KMS-11 (cell line): Measurements from ENCODE around the gene COL23A1.

Experiments used
- H2AFZ ChIP-seq: fragments of 200-600 bp; sonication (generic); 2 replicates; pipeline ENCODE4 v1.6.1; 2016; ENCODE audit warnings: antibody characterized with exemption, mixed run types, low read depth
- H3K27ac ChIP-seq: fragments of 200-600 bp; sonication (generic); 2 replicates; pipeline ENCODE4 v1.6.1; 2016; ENCODE audit warnings: mild to moderate bottlenecking, mixed run types
- H3K27me3 ChIP-seq: fragments of 200-600 bp; sonication (generic); 2 replicates; pipeline ENCODE4 v1.6.1; 2017; ENCODE audit warnings: mild to moderate bottlenecking, low read depth, mixed run types, moderate library complexity; ENCODE audit not compliant: insufficient read depth
- H3K36me3 ChIP-seq: fragments of 200-600 bp; sonication (generic); 2 replicates; pipeline ENCODE4 v1.6.1; 2017; ENCODE audit warnings: mild to moderate bottlenecking, mixed run types; ENCODE audit not compliant: insufficient read depth
- H3K4me1 ChIP-seq: fragments of 200-600 bp; sonication (generic); 2 replicates; pipeline ENCODE4 v1.6.1; 2016; ENCODE audit warnings: mild to moderate bottlenecking, low read depth, mixed run types; ENCODE audit not compliant: poor library complexity, severe bottlenecking
- H3K4me2 ChIP-seq: fragments of 200-600 bp; sonication (generic); 2 replicates; pipeline ENCODE4 v1.7.0; 2016; ENCODE audit warnings: mild to moderate bottlenecking, mixed run types
- H3K4me3 ChIP-seq: fragments of 200-600 bp; sonication (generic); IDR thresholded peaks from 2 replicates; pipeline ENCODE4 v1.6.1; 2017; ENCODE audit warnings: low read depth, low read length, mixed read lengths; ENCODE audit not compliant: insufficient read depth
- H3K79me2 ChIP-seq: fragments of 200-600 bp; sonication (generic); 2 replicates; pipeline ENCODE4 v1.6.1; 2016; ENCODE audit warnings: low read depth, mixed run types; ENCODE audit not compliant: insufficient read depth
- H3K9ac ChIP-seq: fragments of 200-600 bp; sonication (generic); 2 replicates; pipeline ENCODE4 v1.6.1; 2016; ENCODE audit warnings: mild to moderate bottlenecking, mixed run types
- H4K20me1 ChIP-seq: fragments of 200-600 bp; sonication (generic); 2 replicates; pipeline ENCODE4 v1.6.1; 2016; ENCODE audit warnings: mild to moderate bottlenecking, mixed run types; ENCODE audit not compliant: insufficient read depth
- TF ChIP-seq, protein P1 (sequence below): fragments of 200-600 bp; sonication (generic); conservative IDR thresholded peaks from 2 replicates; pipeline ENCODE4 v1.6.1; 2017; ENCODE audit warnings: low read depth, mild to moderate bottlenecking, antibody characterized with exemption, low read length, moderate library complexity, mixed read lengths

Gene COL23A1

GRCh38 chr5:178413988-178414387 lies 176.2 kb downstream of the COL23A1 start:
- no peak overlapping the region for H2AFZ ChIP-seq
- no peak overlapping the region for H3K9ac ChIP-seq

DNA sequence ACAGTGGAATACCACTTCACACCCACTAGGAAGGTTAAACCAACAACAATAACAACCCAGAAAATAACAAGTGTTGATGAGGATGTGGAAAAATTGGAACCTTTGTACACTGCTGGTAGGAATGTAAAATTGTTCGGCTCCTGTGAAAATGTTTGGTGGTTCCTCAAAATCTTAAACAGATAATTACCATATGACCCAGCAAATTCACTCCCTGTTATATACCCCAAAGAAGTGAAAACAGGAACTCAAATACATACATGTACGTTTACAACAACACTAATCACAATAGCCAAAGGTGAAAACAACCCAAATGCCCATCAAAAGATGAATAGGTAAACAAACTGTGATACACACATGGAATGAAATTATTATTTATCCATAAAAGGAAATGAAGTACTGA lies 179.1 kb downstream of the COL23A1 start:
- TF ChIP-seq, protein P1, sequence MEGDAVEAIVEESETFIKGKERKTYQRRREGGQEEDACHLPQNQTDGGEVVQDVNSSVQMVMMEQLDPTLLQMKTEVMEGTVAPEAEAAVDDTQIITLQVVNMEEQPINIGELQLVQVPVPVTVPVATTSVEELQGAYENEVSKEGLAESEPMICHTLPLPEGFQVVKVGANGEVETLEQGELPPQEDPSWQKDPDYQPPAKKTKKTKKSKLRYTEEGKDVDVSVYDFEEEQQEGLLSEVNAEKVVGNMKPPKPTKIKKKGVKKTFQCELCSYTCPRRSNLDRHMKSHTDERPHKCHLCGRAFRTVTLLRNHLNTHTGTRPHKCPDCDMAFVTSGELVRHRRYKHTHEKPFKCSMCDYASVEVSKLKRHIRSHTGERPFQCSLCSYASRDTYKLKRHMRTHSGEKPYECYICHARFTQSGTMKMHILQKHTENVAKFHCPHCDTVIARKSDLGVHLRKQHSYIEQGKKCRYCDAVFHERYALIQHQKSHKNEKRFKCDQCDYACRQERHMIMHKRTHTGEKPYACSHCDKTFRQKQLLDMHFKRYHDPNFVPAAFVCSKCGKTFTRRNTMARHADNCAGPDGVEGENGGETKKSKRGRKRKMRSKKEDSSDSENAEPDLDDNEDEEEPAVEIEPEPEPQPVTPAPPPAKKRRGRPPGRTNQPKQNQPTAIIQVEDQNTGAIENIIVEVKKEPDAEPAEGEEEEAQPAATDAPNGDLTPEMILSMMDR, result no peak
- no peak overlapping the region for H3K4me2 ChIP-seq
- no peak overlapping the region for H3K9ac ChIP-seq
- H3K79me2 ChIP-seq, result no peaks in the 10 kb centered on the region
- no peaks in the 10 kb centered on the region for H4K20me1 ChIP-seq
- H2AFZ ChIP-seq, result no peak overlapping the region
- H3K4me3 ChIP-seq, result no peak overlapping the region
- H3K27me3 ChIP-seq, result no peaks in the 10 kb centered on the region
- H3K4me1 ChIP-seq, result no peaks in the 10 kb centered on the region
- no peaks in the 10 kb centered on the region for H3K36me3 ChIP-seq
- H3K27ac ChIP-seq, result no peak overlapping the region

More at GRCh38 chr5:178413988-178414387, 176.2 kb downstream of the COL23A1 start:
- Histone ChIP-seq H3K79me2 (no peaks in the 10 kb centered on the region), H3K36me3 (no peaks in the 10 kb centered on the region), H3K27ac (no peak overlapping the region), H3K4me2 (no peak overlapping the region), H4K20me1 (no peaks in the 10 kb centered on the region), H3K4me1 (no peaks in the 10 kb centered on the region), H3K4me3 (no peak overlapping the region), H3K27me3 (no peaks in the 10 kb centered on the region; the same call in 1 of the 2 replicates)
- TF ChIP-seq, protein P1, result no peak

GRCh38 chr5:178407646-178408045 lies 182.5 kb downstream of the COL23A1 start:
- TF ChIP-seq, protein P1, result no peak
- Histone ChIP-seq H3K27me3 (no peaks in the 10 kb centered on the region), H4K20me1 (no peaks in the 10 kb centered on the region), H3K27ac (no peak overlapping the region), H3K4me3 (no peak overlapping the region), H3K9ac (no peak overlapping the region), H3K4me1 (no peaks in the 10 kb centered on the region), H2AFZ (no peak overlapping the region), H3K36me3 (no peaks in the 10 kb centered on the region), H3K79me2 (no peaks in the 10 kb centered on the region), H3K4me2 (no peak overlapping the region)

- TF ChIP-seq, protein P1, result no peak
Observed at GRCh38 chr5:178404987-178405386, 185.2 kb downstream of the COL23A1 start.

More at GRCh38 chr5:178404987-178405386, 185.2 kb downstream of the COL23A1 start:
- H3K4me1 ChIP-seq, result no peaks in the 10 kb centered on the region
- H3K27ac ChIP-seq, result no peak overlapping the region
- no peaks in the 10 kb centered on the region for H3K79me2 ChIP-seq
- H3K4me2 ChIP-seq, result no peak overlapping the region
- H3K4me3 ChIP-seq, result no peak overlapping the region
- no peaks in the 10 kb centered on the region for H3K27me3 ChIP-seq
- no peak overlapping the region for H3K9ac ChIP-seq
- H2AFZ ChIP-seq, result no peak overlapping the region
- H4K20me1 ChIP-seq, result no peaks in the 10 kb centered on the region
- H3K36me3 ChIP-seq, result no peaks in the 10 kb centered on the region
